ENCODE results near the gene SHOC2. TPM values are rescaled to one million over a fixed set of nuclear protein-coding genes. Genes with fewer than 3 reads are reported as not detected.

SHOC2 gene
- total RNA-seq, 1 donor from 2014 or later: 45.9 TPM

- Mint-ChIP-seq H3K27me3 (no peaks in the 10 kb centered on the region), H3K36me3 (ENCODE audit: insufficient read depth) (peaks cover 38% of the 10 kb centered on the region), H3K4me1 (ENCODE audit: low read depth) (peaks cover 20% of the 10 kb centered on the region), H3K27ac (peak overlapping the region; percentile 2), H3K9me3 (ENCODE audit: low read depth) (peaks cover 14% of the 10 kb centered on the region), H3K4me3 (ENCODE audit: low read depth) (no peak overlapping the region)
- no peak for TF ChIP-seq CTCF (IDR thresholded peaks at IDR 0.05; ENCODE audit: unreplicated experiment)
- no peak for DNase-seq (ENCODE audit: low spot score, unreplicated experiment)
These were observed 27.1 kb downstream of the SHOC2 start for GRCh38 chr10:110946496-110946895.

GRCh38 chr10:110947061-110947595 is 27.7 kb downstream of the SHOC2 start:
- Mint-ChIP-seq H3K36me3 (ENCODE audit: insufficient read depth) (peaks cover 37% of the 10 kb centered on the region), H3K9me3 (ENCODE audit: low read depth) (peaks cover 14% of the 10 kb centered on the region), H3K4me3 (ENCODE audit: low read depth) (no peak overlapping the region), H3K27me3 (no peaks in the 10 kb centered on the region), H3K4me1 (ENCODE audit: low read depth) (peaks cover 20% of the 10 kb centered on the region), H3K27ac (peak overlapping the region; percentile 2)
- TF ChIP-seq CTCF (IDR thresholded peaks at IDR 0.05; ENCODE audit: unreplicated experiment): no peak
- DNase-seq (ENCODE audit: low spot score, unreplicated experiment): no peak

- Mint-ChIP-seq H3K27ac (no peak overlapping the region), H3K36me3 (ENCODE audit: insufficient read depth) (peaks cover 34% of the 10 kb centered on the region), H3K27me3 (no peaks in the 10 kb centered on the region)
These were observed 32.0 kb downstream of the SHOC2 start for GRCh38 chr10:110951381-110951780.

GRCh38 chr10:110957606-110958005 is 38.2 kb downstream of the SHOC2 start:
- peaks cover 9% of the 10 kb centered on the region for H3K36me3 Mint-ChIP-seq (ENCODE audit: insufficient read depth)
- no peaks in the 10 kb centered on the region for H3K4me1 Mint-ChIP-seq (ENCODE audit: low read depth)
- no peak overlapping the region for H3K27ac Mint-ChIP-seq
- H3K4me3 Mint-ChIP-seq (ENCODE audit: low read depth): no peak overlapping the region
- no peaks in the 10 kb centered on the region for H3K27me3 Mint-ChIP-seq
- no peak for TF ChIP-seq CTCF (IDR thresholded peaks at IDR 0.05; ENCODE audit: unreplicated experiment)
- H3K9me3 Mint-ChIP-seq (ENCODE audit: low read depth): peaks cover 4% of the 10 kb centered on the region
- DNase-seq (ENCODE audit: low spot score, unreplicated experiment): no peak

More at GRCh38 chr10:110951381-110951780, 32.0 kb downstream of the SHOC2 start:
- no peak for TF ChIP-seq CTCF (IDR thresholded peaks at IDR 0.05; ENCODE audit: unreplicated experiment)
- peaks cover 13% of the 10 kb centered on the region for H3K4me1 Mint-ChIP-seq (ENCODE audit: low read depth)
- DNase-seq (ENCODE audit: low spot score, unreplicated experiment): no peak
- no peak overlapping the region for H3K4me3 Mint-ChIP-seq (ENCODE audit: low read depth)
- peaks cover 16% of the 10 kb centered on the region for H3K9me3 Mint-ChIP-seq (ENCODE audit: low read depth)

- Mint-ChIP-seq H3K36me3 (ENCODE audit: insufficient read depth) (peaks cover 4% of the 10 kb centered on the region), H3K27me3 (no peaks in the 10 kb centered on the region), H3K27ac (no peak overlapping the region), H3K4me1 (ENCODE audit: low read depth) (peaks cover 8% of the 10 kb centered on the region), H3K9me3 (ENCODE audit: low read depth) (peaks cover 3% of the 10 kb centered on the region), H3K4me3 (ENCODE audit: low read depth) (no peak overlapping the region)
- no peak for TF ChIP-seq CTCF (IDR thresholded peaks at IDR 0.05; ENCODE audit: unreplicated experiment)
- no peak for DNase-seq (ENCODE audit: low spot score, unreplicated experiment)
These were observed 40.3 kb downstream of the SHOC2 start for GRCh38 chr10:110959379-110960332.

All from progenitor cell of endocrine pancreas (in vitro differentiated cells).